SK-N-SH (cell line): ENCODE data around the gene TMED9. TPM values are rescaled to one million over a fixed set of nuclear protein-coding genes. Genes with fewer than 3 reads are reported as not detected.

ENCODE experiments used
- CTCF ChIA-PET: fragments of 300-600, 350-600 bp; formaldehyde crosslinking; extraction: SDS; loops from one replicate; lab custom pipeline; 2021; lab: Yijun Ruan, JAX
- POLR2A ChIA-PET: fragments of 350-600 bp; sonication (Branson Sonifier 250); formaldehyde crosslinking; extraction: SDS; loops from one replicate; lab custom pipeline; 2020; ENCODE audit warnings: antibody characterized with exemption, inconsistent platforms; lab: Yijun Ruan, JAX
- DNase-seq: peaks from one replicate; pipeline ENCODE4 v3.0.0; 2012
- H2AFZ ChIP-seq: fragments of 200-600 bp; sonication (generic); 2 replicates; pipeline ENCODE4 v1.8.1; 2016; ENCODE audit warnings: antibody characterized with exemption, mild to moderate bottlenecking, low read depth
- H3F3A ChIP-seq: fragments of 200-600 bp; sonication (generic); replicated peaks from 2 replicates; pipeline ENCODE3; 2016; ENCODE audit warnings: antibody characterized with exemption, mild to moderate bottlenecking; ENCODE audit not compliant: insufficient read depth
- H3K27ac ChIP-seq, 2 experiments: fragments of 200-500 bp in 1 of 2; fragments of 200-600 bp in 1 of 2; sonication (Bioruptor generic) in 1 of 2; sonication (generic), shearing (Covaris generic) in 1 of 2; 2 replicates each; pipeline versions ENCODE4 v1.5.1 to v1.6.1; 2014 to 2016; ENCODE audit warnings: low read depth in 2 of 2, inconsistent platforms in 1 of 2, low read length in 1 of 2, mild to moderate bottlenecking in 1 of 2, mixed read lengths in 1 of 2
- H3K27me3 ChIP-seq: fragments of 200-600 bp; sonication (generic), shearing (Covaris generic); 2 replicates; pipeline ENCODE4 v1.6.1; 2016; ENCODE audit warnings: mixed run types; ENCODE audit not compliant: insufficient read depth
- H3K36me3 ChIP-seq, 2 experiments: fragments of 200-500 bp in 1 of 2; fragments of 200-600 bp in 1 of 2; sonication (Bioruptor generic) in 1 of 2; sonication (generic) in 1 of 2; replicated peaks in 1 of 2; 2 replicates each; pipeline versions ENCODE3 to v1.5.1; 2014 to 2016; ENCODE audit warnings: low read length in 1 of 2, mild to moderate bottlenecking in 1 of 2; ENCODE audit not compliant: insufficient read depth in 2 of 2, control insufficient read depth in 1 of 2
- H3K4me1 ChIP-seq, 2 experiments: fragments of 200-500 bp in 1 of 2; fragments of 200-600 bp in 1 of 2; sonication (Bioruptor generic) in 1 of 2; sonication (generic), shearing (Covaris generic) in 1 of 2; 2 replicates each; pipeline versions ENCODE4 v1.5.1 to v1.6.1; 2014 to 2016; ENCODE audit warnings: low read depth in 1 of 2, low read length in 1 of 2, mixed run types in 1 of 2; ENCODE audit not compliant: insufficient read depth in 2 of 2, control insufficient read depth in 1 of 2
- H3K4me2 ChIP-seq: fragments of 200-600 bp; sonication (generic), shearing (Covaris generic); 2 replicates; pipeline ENCODE4 v1.6.1; 2017; ENCODE audit warnings: mixed run types
- H3K4me3 ChIP-seq, 2 experiments: fragments of 200-500 bp in 1 of 2; fragments of 200-600 bp in 1 of 2; sonication (Bioruptor generic) in 1 of 2; sonication (generic), shearing (Covaris generic) in 1 of 2; 2 replicates each; pipeline versions ENCODE4 v1.5.1 to v1.8.1; 2014 to 2016; ENCODE audit warnings: low read depth in 2 of 2, inconsistent platforms in 1 of 2, low read length in 1 of 2, mild to moderate bottlenecking in 1 of 2, mixed read lengths in 1 of 2, moderate library complexity in 1 of 2
- H3K79me2 ChIP-seq: fragments of 200-600 bp; sonication (generic); 2 replicates; pipeline ENCODE4 v1.8.1; 2017; ENCODE audit warnings: mild to moderate bottlenecking; ENCODE audit not compliant: insufficient read depth
- H3K9ac ChIP-seq: fragments of 200-600 bp; sonication (generic); 2 replicates; pipeline ENCODE4 v1.6.1; 2017; ENCODE audit warnings: mixed run types
- H3K9me2 ChIP-seq: fragments of 200-600 bp; sonication (generic); 2 replicates; pipeline ENCODE4 v1.6.1; 2017; ENCODE audit warnings: mixed run types
- H3K9me3 ChIP-seq: fragments of 200-600 bp; sonication (generic); 2 replicates; pipeline ENCODE4 v1.6.1; 2017; ENCODE audit warnings: mixed run types, mild to moderate bottlenecking, moderate library complexity
- H4K20me1 ChIP-seq: fragments of 200-600 bp; sonication (generic); 2 replicates; pipeline ENCODE4 v1.6.1; 2017; ENCODE audit warnings: mild to moderate bottlenecking, mixed run types; ENCODE audit not compliant: insufficient read depth
- EP300 ChIP-seq, 2 experiments: IDR thresholded peaks; 2 replicates each; pipeline versions ENCODE4 v1.4.0 to v1.6.1; 2012; ENCODE audit warnings: borderline replicate concordance in 1 of 2, low read depth in 1 of 2, low read length in 1 of 2
- EZH2phosphoT487 ChIP-seq: fragments of 200-600 bp; sonication (generic); IDR thresholded peaks from 2 replicates; pipeline ENCODE4 v1.6.1; 2017; ENCODE audit warnings: low read depth, mixed run types, mild to moderate bottlenecking, antibody characterized with exemption, moderate library complexity, borderline replicate concordance
- FOSL2 ChIP-seq: IDR thresholded peaks from 2 replicates; pipeline ENCODE4 v1.4.0; 2012; ENCODE audit warnings: low read depth, mild to moderate bottlenecking, moderate library complexity, borderline replicate concordance
- FOXM1 ChIP-seq: IDR thresholded peaks from 2 replicates; pipeline ENCODE4 v1.4.0; 2012; ENCODE audit warnings: low read depth, mild to moderate bottlenecking
- JUND ChIP-seq: IDR thresholded peaks from 2 replicates; pipeline ENCODE4 v1.4.0; 2012
- MAX ChIP-seq: IDR thresholded peaks from 2 replicates; pipeline ENCODE4 v1.4.0; 2012; ENCODE audit warnings: low read depth
- NRF1 ChIP-seq: IDR thresholded peaks from 2 replicates; pipeline ENCODE4 v1.6.1; 2012; ENCODE audit warnings: low read depth, mild to moderate bottlenecking, low read length
- TAF1 ChIP-seq: IDR thresholded peaks from 2 replicates; pipeline ENCODE4 v1.6.1; 2012; ENCODE audit warnings: low read depth, mild to moderate bottlenecking, low read length, moderate library complexity, borderline replicate concordance
- USF1 ChIP-seq: IDR thresholded peaks from 2 replicates; pipeline ENCODE4 v1.4.0; 2012; ENCODE audit warnings: low read depth, borderline replicate concordance
- YY1 ChIP-seq: IDR thresholded peaks from 2 replicates; pipeline ENCODE4 v1.4.0; 2012; ENCODE audit warnings: low read depth, mild to moderate bottlenecking
- WGBS: methylation state at CpG from one replicate; pipeline ENCODE4 v1.1.6; 2017; ENCODE audit warnings: low lambda C conversion rate; 5-methylcytosine and 5-hydroxymethylcytosine counted together
- polyA plus RNA-seq, 3 experiments: library from polyadenylated mRNA; depleted of rRNA; stranded (reverse); fragments of >200 nt; gene quantifications; 2 replicates each; pipeline ENCODE4 v1.2.3, GENCODE V29; 2012
- TF ChIP-seq, protein P1 (sequence below): fragments of 200-600 bp; sonication (generic); IDR thresholded peaks from 2 replicates; pipeline ENCODE4 v1.6.1; 2017; ENCODE audit warnings: antibody characterized with exemption, mild to moderate bottlenecking, moderate library complexity
- TF ChIP-seq, protein P2 (sequence below): IDR thresholded peaks from 2 replicates; pipeline ENCODE4; 2012
- TF ChIP-seq, protein P3 (sequence below): fragments of 150-350 bp; IDR thresholded peaks from 2 replicates; pipeline ENCODE4 v1.6.1; 2017; ENCODE audit warnings: antibody characterized with exemption, low read length, low read depth, borderline replicate concordance

The TMED9 gene
- polyA plus RNA-seq, 1 of the 3 experiments (the other 2 are of a cell fraction): 264 TPM

- no peak overlapping the region for H3K4me3 ChIP-seq
- H3K9me2 ChIP-seq: no peaks in the 10 kb centered on the region
- H3K27me3 ChIP-seq: no peaks in the 10 kb centered on the region
- H3K9ac ChIP-seq: no peak overlapping the region
- no peak overlapping the region for H3K27ac ChIP-seq
- no peaks in the 10 kb centered on the region for H3K9me3 ChIP-seq
- H4K20me1 ChIP-seq: no peaks in the 10 kb centered on the region
- H3F3A ChIP-seq: peaks cover 1% of the 10 kb centered on the region
- no peak overlapping the region for H2AFZ ChIP-seq
- DNase-seq: no peak
- peaks cover 19% of the 10 kb centered on the region for H3K79me2 ChIP-seq
- POLR2A ChIA-PET: no interaction called here
- WGBS: 85% methylated on average over 8 of the region's 8 CpGs
- H3K36me3 ChIP-seq: peaks cover 0 to 7% of the 10 kb centered on the region in 2 experiments
- no peak overlapping the region for H3K4me2 ChIP-seq
- CTCF ChIA-PET: interaction anchor here (1.5 kb wide), 1 partner anchor 10 kb away, joined by 4 read pairs; no protein-coding TSS in a partner anchor
- TF ChIP-seq TAF1 (no peak), YY1 (no peak), USF1 (no peak), JUND (no peak), FOXM1 (no peak), NRF1 (no peak)
- TF ChIP-seq, protein P1, sequence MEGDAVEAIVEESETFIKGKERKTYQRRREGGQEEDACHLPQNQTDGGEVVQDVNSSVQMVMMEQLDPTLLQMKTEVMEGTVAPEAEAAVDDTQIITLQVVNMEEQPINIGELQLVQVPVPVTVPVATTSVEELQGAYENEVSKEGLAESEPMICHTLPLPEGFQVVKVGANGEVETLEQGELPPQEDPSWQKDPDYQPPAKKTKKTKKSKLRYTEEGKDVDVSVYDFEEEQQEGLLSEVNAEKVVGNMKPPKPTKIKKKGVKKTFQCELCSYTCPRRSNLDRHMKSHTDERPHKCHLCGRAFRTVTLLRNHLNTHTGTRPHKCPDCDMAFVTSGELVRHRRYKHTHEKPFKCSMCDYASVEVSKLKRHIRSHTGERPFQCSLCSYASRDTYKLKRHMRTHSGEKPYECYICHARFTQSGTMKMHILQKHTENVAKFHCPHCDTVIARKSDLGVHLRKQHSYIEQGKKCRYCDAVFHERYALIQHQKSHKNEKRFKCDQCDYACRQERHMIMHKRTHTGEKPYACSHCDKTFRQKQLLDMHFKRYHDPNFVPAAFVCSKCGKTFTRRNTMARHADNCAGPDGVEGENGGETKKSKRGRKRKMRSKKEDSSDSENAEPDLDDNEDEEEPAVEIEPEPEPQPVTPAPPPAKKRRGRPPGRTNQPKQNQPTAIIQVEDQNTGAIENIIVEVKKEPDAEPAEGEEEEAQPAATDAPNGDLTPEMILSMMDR: no peak
- H3K4me1 ChIP-seq: peaks cover 3 to 28% of the 10 kb centered on the region in 2 experiments; a peak in 1 of 4 replicates
Observed at GRCh38 chr5:177603631-177604030, 11.6 kb downstream of the TMED9 start.

GRCh38 chr5:177604116-177604521 is 12.1 kb downstream of the TMED9 start:
- peaks cover 19% of the 10 kb centered on the region for H3K79me2 ChIP-seq
- no peaks in the 10 kb centered on the region for H4K20me1 ChIP-seq
- H3K27me3 ChIP-seq: no peaks in the 10 kb centered on the region
- ChIA-PET CTCF (interaction anchor here (1.5 kb wide), 1 partner anchor 9 kb away, joined by 4 read pairs; no protein-coding TSS in a partner anchor), POLR2A (no interaction called here)
- peaks cover 0 to 11% of the 10 kb centered on the region in 2 experiments for H3K36me3 ChIP-seq
- DNase-seq: no peak
- H3K9me3 ChIP-seq: no peaks in the 10 kb centered on the region
- no peak overlapping the region for H3K9ac ChIP-seq
- H3F3A ChIP-seq: no peaks in the 10 kb centered on the region
- 96% methylated on average over 25 of the region's 27 CpGs for WGBS
- H2AFZ ChIP-seq: no peak overlapping the region
- H3K9me2 ChIP-seq: no peaks in the 10 kb centered on the region
- no peak overlapping the region for H3K27ac ChIP-seq
- H3K4me3 ChIP-seq: no peak overlapping the region
- TF ChIP-seq MAX (no peak), FOSL2 (no peak), EP300 (IDR thresholded peaks at IDR 0.05; ENCODE audit: borderline replicate concordance in 1 of 2, low read depth in 1 of 2, low read length in 1 of 2) (no peak), EZH2phosphoT487 (no peak), JUND (no peak), YY1 (no peak)
- TF ChIP-seq, protein P2, sequence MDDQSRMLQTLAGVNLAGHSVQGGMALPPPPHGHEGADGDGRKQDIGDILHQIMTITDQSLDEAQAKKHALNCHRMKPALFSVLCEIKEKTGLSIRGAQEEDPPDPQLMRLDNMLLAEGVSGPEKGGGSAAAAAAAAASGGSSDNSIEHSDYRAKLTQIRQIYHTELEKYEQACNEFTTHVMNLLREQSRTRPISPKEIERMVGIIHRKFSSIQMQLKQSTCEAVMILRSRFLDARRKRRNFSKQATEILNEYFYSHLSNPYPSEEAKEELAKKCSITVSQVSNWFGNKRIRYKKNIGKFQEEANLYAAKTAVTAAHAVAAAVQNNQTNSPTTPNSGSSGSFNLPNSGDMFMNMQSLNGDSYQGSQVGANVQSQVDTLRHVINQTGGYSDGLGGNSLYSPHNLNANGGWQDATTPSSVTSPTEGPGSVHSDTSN: no peak
- TF ChIP-seq, protein P3, sequence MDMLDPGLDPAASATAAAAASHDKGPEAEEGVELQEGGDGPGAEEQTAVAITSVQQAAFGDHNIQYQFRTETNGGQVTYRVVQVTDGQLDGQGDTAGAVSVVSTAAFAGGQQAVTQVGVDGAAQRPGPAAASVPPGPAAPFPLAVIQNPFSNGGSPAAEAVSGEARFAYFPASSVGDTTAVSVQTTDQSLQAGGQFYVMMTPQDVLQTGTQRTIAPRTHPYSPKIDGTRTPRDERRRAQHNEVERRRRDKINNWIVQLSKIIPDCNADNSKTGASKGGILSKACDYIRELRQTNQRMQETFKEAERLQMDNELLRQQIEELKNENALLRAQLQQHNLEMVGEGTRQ: no peak
- no peak overlapping the region for H3K4me2 ChIP-seq
- peaks cover 3 to 28% of the 10 kb centered on the region in 2 experiments; a peak in 1 of 4 replicates for H3K4me1 ChIP-seq
